Activated T-helper 1 cell treated with anti-CD3 and anti-CD28 coated beads, Interleukin-2, amount 50 U/mL, for 16 hours (primary cell): Measurements from ENCODE around the gene KAT6B.
"Not testable (repeated sequence)": the region's sequence is repeated elsewhere in the genome, so short reads cannot be mapped to it uniquely, and the experiment has no call there.

Source experiments
- DNase-seq, 2 donors: peaks; one replicate each; pipeline ENCODE4 v3.0.0-alpha.2; 2020; ENCODE audit warnings: low read depth in 1 of 2, low spot score in 1 of 2

KAT6B gene

GRCh38 chr10:74916283-74916682, 89.9 kb downstream of the KAT6B start:
- no peak for DNase-seq

DNA sequence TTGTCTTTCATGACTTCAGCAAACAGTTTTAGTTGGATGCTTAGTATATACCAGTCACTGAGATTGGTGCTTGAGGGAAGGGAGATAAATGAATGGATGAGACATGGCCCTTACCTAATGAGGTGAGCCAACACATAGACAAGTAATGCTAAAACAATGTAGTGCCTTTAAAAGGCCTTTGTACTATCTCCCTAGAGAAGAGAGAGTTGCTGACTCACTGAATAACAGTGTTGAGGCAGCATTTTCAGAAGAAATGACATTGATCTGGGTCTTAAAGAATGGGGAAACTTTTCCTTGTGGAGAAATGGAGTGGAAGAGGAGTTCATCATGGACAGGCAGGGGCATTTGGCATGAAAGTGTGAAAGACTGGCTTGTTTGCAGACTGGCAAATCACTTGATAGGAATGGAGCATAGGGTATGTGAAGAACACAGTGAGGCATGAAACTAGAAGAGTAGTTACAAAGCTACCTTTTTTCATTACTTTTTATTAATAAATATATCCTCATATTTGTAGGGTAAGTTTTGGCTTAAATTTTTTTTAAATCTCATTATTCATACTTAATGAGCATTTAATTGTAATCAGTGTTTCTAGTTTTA, 91.2 kb downstream of the KAT6B start:
- no peak for DNase-seq

DNA sequence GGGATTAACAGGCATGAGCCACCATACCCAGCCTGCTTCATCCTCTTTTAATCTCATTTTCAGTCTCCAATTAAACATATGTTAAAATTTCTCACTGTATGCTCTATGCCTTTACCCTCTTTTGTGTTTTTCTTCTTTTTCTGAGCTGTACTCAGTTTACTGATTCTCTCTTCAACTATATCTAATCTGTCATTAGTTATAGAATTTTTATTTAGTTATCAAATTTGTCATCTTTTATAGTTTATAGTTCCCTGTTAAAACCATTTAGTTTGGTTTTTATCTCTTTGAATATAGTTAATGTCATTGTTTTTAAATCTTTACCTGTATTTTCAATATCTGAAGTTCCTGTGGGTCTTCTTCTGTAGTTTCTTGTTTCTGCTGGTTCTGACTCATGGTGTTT, 93.3 kb downstream of the KAT6B start:
- no peak for DNase-seq

DNA sequence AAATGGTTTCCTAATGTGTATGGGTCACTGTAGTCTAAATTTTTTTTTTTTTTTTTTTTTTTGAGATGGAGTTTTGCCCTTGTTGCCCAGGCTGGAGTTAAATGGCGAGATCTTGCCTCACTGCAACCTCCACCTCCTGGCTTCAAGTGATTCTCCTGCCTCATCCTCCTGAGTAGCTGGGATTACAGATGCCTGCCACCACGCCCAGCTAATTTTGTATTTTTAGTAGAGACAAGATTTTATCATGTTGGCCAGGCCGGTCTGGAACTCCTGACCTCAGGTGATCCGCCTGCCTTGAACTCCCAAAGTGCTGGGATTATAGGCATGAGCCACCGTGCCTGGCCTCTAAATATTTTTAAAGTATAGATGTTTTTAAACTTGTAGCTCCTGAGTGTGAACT, 94.7 kb downstream of the KAT6B start:
- DNase-seq: not testable (repeated sequence)

DNA sequence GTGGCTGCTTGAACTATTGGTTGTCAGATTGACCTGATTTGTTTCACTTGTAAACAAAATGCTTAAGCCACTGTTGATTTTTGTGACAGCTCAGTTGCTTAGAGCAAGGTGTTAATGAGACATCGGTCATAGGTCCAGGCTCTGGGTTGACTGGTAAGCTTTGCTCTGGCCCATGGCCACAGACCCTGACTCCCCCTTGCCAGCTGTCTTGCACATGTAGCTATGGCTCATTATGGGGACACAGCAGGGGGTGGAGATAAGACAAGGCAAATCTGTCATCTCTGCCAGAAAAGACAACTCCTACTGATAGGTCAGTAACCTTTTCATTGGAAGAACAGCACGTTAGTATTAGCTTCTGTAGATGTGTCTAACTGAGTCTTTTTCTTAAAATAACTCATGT, 95.3 kb downstream of the KAT6B start:
- DNase-seq: no peak

DNA sequence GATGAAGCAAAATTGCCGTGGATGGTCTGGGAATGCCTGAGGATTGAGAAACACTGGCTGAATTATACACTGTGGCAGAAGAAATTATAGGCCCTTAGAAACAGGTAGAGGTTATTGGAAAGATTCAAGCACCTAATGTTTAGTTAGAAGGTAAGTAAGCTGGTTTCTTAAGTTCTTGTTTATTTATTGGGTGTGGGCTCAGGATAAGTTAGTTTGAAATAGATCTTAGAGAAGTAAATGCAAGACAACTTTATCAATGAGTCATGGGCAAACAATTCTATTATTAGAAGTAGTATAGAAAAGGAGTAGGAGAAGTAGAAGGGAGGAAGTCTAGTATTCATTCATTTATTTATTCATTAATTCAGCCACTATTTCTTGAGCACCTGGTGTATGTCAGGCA, 96.5 kb downstream of the KAT6B start:
- DNase-seq: no peak

GRCh38 chr10:74923556-74923955, 97.2 kb downstream of the KAT6B start:
- DNase-seq: no peak

GRCh38 chr10:74924251-74924963, 98.0 kb downstream of the KAT6B start:
- no peak for DNase-seq

- DNase-seq: no peak
These were observed 98.9 kb downstream of the KAT6B start for GRCh38 chr10:74925291-74925690.

GRCh38 chr10:74925708-74926107, 99.3 kb downstream of the KAT6B start:
- no peak for DNase-seq

DNA sequence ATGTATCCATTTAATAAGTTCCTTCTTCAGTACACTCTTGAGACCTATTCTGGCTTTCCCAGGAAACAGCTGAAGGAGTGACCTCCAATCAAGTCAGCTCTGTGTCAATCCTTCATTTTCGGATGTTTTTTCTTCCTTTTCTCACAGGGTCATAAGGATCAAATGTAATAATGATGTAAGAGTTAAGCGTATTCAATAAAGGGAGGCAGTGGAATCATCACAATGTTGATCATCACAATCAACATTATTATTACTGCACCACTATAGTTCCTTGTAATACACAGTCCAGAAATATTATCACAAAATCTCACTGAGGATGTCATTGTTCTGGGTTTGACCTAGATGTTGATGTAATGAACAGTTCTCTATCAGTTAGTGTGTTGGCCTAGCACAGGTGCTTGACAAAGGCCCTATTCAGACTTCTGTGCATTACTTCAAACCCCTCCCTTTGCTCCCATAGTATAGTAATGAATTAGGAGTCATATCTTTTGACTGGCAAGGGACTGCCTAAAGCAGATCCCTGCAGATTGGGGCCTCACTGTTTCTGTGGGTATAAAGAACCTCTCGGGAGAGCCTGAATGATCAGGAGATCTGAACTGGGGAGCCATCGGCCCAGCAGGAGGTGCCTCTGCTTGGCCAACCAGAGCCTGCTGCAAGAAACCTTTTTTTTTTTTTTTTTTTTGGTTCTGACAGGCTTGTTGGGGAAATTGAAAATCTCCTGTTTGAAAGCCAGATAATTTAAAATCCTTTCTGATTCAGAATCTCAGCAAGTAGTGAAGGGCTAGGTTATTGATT, 100.6 kb downstream of the KAT6B start:
- no peak for DNase-seq

- DNase-seq: no peak
These were observed 101.3 kb downstream of the KAT6B start for GRCh38 chr10:74927701-74928100.

DNA sequence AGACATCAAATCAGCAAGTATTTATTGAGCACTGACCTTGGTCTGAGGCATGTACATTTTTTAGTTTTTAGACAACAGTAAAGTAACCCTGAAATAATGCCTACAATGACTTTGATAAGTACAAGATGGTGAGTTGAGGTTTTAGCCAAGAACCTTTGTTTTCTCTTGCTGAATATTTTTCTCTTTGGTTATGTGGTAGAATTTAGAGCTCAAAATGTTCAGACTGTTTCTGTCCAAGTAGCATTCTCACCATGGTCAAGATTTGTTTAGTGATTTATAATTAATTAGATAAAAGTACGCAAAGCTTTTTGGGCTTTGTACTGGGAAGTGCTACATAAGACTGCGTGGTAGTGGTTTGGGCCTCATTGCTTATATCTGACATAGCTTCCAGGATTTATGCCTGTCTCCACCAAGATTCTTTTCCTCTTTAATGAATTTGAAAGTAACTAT, 102.4 kb downstream of the KAT6B start:
- no peak for DNase-seq

GRCh38 chr10:74929197-74929596, 102.8 kb downstream of the KAT6B start:
- DNase-seq: no peak

GRCh38 chr10:74930965-74931364, 104.6 kb downstream of the KAT6B start:
- DNase-seq: no peak

- no peak for DNase-seq
These were observed 106.2 kb downstream of the KAT6B start for GRCh38 chr10:74932648-74933047.

DNA sequence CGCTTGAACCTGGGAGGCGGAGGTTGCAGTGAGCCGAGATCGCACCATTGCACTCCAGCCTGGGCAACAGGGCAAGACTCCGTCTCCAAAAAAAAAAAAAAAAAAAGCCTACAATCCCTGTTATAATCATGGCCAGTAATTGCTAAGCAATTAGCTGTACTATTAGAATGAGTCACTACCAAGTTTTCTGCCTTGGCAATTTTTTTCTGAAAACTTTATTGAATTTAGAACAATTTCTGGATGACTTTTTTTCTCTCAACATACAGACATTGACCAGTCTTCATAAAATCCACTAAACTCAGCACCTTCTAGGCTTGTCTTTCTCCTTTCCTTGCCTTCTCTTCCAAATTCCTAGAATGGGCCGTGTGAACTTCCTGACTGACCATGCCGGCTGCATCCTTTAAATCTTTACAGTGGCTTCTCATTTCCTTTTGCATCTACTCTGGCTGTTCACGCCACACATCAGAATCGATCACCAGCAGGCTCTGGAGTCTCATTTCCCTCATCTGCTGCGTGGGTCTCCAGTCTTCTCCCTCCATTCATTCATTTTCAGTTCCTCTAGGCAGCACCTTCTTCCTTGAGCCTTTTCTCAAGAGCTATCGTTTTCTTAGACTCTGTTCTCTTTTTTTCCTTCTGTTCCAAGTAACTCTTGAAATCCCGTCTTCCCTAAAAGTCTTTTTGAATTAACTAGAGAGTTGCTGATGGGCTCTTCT, 107.9 kb downstream of the KAT6B start:
- no peak for DNase-seq

DNA sequence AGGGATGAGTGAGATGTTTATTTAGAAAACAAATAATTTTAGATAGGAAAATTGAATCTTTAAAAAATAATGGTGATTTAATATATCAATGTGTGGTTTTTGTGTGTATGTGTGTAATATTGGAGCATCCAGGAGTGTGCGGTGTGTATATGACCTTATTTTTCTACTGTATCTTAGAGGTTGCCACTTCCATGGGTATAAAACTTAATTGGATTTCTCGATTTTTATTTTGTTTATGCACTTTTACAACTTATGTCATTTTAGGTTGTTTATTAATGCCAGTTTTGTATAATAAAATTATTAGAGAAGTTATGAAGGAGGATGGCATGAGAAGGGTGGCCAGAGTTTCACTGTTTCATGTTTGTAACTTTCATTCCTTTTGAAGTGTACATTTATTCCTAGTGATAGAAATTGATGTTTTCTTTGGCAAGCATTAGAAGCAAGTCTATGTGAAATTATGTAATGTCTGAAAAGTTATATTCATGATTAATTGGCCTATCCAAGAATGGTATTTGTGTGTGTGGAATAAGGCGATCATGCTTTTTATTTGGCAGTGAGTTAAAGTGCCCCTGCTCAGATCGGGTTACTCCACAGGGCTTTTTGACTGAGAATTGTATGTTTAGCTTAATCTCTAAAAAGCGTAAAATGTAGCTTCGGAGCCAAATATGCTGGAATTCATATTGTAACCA, 110.3 kb downstream of the KAT6B start:
- DNase-seq: no peak

DNA sequence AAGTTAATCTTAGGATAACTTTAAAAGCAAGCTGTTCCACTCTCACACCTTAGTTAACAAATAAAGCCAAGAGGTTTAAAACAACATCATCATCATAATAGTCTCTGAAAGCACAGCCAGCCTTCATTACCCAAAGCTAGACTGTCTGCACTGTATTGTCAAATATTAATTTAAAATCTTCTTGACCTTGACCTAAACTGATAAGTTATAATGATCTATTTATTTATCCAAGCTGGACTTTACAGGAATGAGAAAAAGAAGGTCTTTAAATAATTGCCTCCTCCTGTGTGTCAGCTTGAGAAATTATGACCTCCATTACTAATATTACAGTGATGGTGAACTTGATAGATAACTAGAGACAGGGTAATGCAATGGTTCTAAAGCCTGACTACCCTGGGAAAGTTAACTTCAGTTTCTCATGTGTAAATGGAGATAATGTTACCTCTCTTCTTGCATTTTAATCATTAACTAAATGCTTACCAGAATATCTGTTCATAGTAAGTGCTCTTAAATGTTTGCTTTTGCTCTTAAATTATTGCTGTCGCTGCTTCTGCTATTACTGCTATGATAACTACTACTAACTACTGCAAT, 111.0 kb downstream of the KAT6B start:
- DNase-seq: no peak

DNA sequence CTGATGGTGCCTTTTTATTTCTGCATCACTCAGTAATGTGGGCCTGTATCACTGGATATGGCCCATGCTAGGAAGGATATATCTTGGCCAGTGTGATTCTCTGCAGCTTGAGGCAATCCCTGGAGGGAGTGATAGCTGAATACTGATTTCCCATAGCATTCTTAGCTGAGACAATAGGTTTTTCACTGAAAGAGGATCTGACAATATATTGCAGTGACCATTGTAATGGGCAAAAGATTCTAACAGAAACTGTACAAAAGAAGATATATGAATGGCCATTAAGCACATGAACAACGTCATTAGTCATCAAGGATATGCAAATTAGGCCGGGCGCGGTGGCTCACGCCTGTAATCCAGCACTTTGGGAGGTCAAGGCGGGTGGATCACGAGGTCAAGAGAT, 117.8 kb downstream of the KAT6B start:
- DNase-seq: no peak
